ENCODE measurements around the gene GCFC2.

GRCh38 chr2:75680402-75680801 is 30.3 kb downstream of the GCFC2 start:
- TF ChIP-seq POLR2A (IDR thresholded peaks at IDR 0.05) (no peak), CTCF (IDR thresholded peaks at IDR 0.05) (no peak)

Measured in right lobe of liver (tissue), 4 donors.